ENCODE results near the gene LMX1B. TPM values are rescaled to one million over a fixed set of nuclear protein-coding genes. Genes with fewer than 3 reads are reported as not detected.

The LMX1B gene
- total and polyA plus RNA-seq, 10 donors = 0.02 to 0.25 TPM; not detected in 8

- no peaks in the 10 kb centered on the region for H3K4me1 ChIP-seq
Measured at GRCh38 chr9:126689027-126689825, 75.5 kb downstream of the LMX1B start.

GRCh38 chr9:126690431-126691051 lies 76.8 kb downstream of the LMX1B start:
- intact Hi-C loops (cut with DNase I; ENCODE audit: low total_unique reads) = no loop called here
- H3K27me3 ChIP-seq (replicated peaks in 1 of 7) = peaks cover 0 to 71% (median 11%) of the 10 kb centered on the region in 7 donors
- TF ChIP-seq, protein P1, sequence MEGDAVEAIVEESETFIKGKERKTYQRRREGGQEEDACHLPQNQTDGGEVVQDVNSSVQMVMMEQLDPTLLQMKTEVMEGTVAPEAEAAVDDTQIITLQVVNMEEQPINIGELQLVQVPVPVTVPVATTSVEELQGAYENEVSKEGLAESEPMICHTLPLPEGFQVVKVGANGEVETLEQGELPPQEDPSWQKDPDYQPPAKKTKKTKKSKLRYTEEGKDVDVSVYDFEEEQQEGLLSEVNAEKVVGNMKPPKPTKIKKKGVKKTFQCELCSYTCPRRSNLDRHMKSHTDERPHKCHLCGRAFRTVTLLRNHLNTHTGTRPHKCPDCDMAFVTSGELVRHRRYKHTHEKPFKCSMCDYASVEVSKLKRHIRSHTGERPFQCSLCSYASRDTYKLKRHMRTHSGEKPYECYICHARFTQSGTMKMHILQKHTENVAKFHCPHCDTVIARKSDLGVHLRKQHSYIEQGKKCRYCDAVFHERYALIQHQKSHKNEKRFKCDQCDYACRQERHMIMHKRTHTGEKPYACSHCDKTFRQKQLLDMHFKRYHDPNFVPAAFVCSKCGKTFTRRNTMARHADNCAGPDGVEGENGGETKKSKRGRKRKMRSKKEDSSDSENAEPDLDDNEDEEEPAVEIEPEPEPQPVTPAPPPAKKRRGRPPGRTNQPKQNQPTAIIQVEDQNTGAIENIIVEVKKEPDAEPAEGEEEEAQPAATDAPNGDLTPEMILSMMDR (IDR thresholded peaks at IDR 0.05 in 8 of 11, conservative IDR thresholded peaks at IDR 0.05 in 3 of 11) = peak; percentile 17 to 79 (median 57)
- TF ChIP-seq POLR2AphosphoS5 (IDR thresholded peaks at IDR 0.05) = no peak
- H3K27ac ChIP-seq = no peak overlapping the region
- H3K36me3 ChIP-seq = no peaks in the 10 kb centered on the region
- no peak overlapping the region for H3K4me3 ChIP-seq
- 0 to 62% (median 59%) methylated on average over 1 to 25 of the region's 25 CpGs for WGBS, 5 donors
- no peaks in the 10 kb centered on the region for H3K4me1 ChIP-seq
- no peaks in the 10 kb centered on the region for H3K9me3 ChIP-seq
- DNase-seq = peak; percentile 80

More at GRCh38 chr9:126689027-126689825, 75.5 kb downstream of the LMX1B start:
- WGBS, 5 donors = 62 to 71% (median 65%) methylated on average over 22 to 24 of the region's 24 CpGs
- Histone ChIP-seq H3K27ac (no peak overlapping the region), H3K9me3 (no peaks in the 10 kb centered on the region), H3K36me3 (no peaks in the 10 kb centered on the region), H3K27me3 (replicated peaks in 1 of 7) (peaks cover 0 to 71% (median 17%) of the 10 kb centered on the region in 7 donors), H3K4me3 (no peak overlapping the region)
- DNase-seq = no peak
- intact Hi-C loops (cut with DNase I; ENCODE audit: low total_unique reads) = no loop called here
- no peak for TF ChIP-seq POLR2A (IDR thresholded peaks at IDR 0.05)
- TF ChIP-seq, protein P1 (IDR thresholded peaks at IDR 0.05 in 8 of 11, conservative IDR thresholded peaks at IDR 0.05 in 3 of 11) = no peak
- TF ChIP-seq POLR2AphosphoS5 (IDR thresholded peaks at IDR 0.05) = no peak

DNA sequence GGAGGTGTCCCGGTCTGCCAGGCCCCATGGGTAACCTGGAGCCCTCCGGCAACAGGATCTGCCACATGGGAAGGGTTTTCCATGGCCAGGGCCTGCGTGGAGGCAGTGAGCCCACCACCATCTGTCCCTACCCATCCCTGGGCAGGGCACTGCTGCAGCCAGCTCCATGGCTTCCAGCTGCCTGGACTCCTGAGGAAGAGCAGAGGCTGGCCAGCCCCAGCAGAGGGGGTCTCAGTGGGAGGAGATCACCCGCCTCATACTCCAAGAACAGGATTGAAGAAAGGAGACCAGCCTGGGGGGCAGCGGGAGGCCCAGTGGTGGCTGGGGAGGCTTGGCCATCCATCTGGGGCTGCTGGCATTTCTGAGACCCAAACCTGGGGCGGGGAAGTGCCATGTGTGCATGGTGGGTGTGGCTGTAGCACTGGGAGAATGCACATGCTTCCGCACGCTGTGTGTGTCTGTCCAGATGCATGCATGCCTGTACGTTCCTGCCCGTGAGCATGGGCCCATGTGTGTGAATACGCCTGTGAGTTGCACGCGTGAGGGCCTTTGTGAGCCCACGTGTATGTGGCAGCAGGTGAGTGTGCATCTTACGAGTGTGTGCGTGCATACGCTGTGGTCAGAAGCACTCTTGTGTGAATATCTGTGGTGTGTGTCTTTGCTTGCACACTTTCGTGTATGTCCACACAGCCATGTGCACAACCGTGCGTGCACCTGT lies 78.5 kb downstream of the LMX1B start:
- Histone ChIP-seq H3K4me3 (no peak overlapping the region), H3K27ac (no peak overlapping the region), H3K9me3 (no peaks in the 10 kb centered on the region), H3K27me3 (replicated peaks in 1 of 7) (peaks cover 0 to 65% (median 11%) of the 10 kb centered on the region in 7 donors), H3K4me1 (no peaks in the 10 kb centered on the region), H3K36me3 (no peaks in the 10 kb centered on the region)
- 76 to 94% (median 92%) methylated on average over 7 to 20 of the region's 20 CpGs for WGBS, 5 donors
- peak; percentile 71 for DNase-seq
- TF ChIP-seq POLR2A (IDR thresholded peaks at IDR 0.05) = no peak
- TF ChIP-seq, protein P1 (IDR thresholded peaks at IDR 0.05 in 8 of 11, conservative IDR thresholded peaks at IDR 0.05 in 3 of 11) = no peak
- TF ChIP-seq POLR2AphosphoS5 (IDR thresholded peaks at IDR 0.05) = no peak
- intact Hi-C loops (cut with DNase I; ENCODE audit: low total_unique reads) = no loop called here

All from spleen (tissue), 11 donors.